ENCODE results near the gene RGS12.

DNA sequence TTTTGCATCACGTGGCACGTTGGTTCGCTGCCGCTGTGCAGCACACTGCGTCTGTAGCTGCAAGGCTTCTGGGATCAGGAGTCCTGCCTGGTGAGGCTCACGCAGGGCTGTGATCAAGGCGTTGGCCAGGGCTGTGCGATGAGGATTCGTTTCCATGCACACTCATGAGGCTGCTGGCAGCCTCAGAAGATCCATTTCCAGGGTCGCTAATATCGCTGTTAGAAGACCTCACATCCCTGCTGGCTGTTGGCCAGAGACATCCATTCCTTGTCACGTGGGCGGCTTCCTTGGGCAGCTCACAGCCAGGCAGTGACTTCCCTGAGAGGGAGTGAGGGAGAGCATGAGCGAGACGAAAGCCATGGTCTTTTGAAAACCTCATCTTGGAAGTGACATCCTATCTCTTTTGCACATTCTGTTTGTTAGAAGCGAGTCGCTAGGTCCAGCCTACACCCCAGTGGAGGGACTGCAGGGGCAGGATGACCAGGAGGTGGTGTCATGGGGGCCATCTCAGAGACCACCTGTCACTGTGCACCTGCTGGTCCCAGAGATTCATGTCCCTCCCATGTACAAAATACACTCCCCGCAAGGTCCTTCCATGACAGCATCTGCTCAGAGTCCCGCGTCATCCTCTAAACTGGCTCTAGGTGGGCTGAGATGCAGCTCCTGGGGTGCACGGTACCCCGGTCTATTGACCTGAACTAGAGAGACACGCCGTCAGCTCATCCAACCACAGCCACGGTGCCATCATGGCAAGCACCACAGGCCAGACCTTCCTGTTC, 12.2 kb downstream of the RGS12 start:
- no peak for TF ChIP-seq POLR2A (IDR thresholded peaks at IDR 0.05; ENCODE audit: control extremely low read depth in 1 of 2, low read depth in 2 of 2, low read length in 2 of 2)
- TF ChIP-seq FOSL1 (IDR thresholded peaks at IDR 0.05; ENCODE audit: insufficient read depth, low read depth, low read length) = no peak
- TF ChIP-seq JUN (IDR thresholded peaks at IDR 0.05; ENCODE audit: low read depth, low read length) = no peak
- no peak for TF ChIP-seq RFX5 (IDR thresholded peaks at IDR 0.05; ENCODE audit: borderline replicate concordance, low read depth, low read length)
- TF ChIP-seq TAF1 (IDR thresholded peaks at IDR 0.05; ENCODE audit: low read depth, low read length) = no peak
- TF ChIP-seq, protein P1, sequence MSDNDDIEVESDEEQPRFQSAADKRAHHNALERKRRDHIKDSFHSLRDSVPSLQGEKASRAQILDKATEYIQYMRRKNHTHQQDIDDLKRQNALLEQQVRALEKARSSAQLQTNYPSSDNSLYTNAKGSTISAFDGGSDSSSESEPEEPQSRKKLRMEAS (IDR thresholded peaks at IDR 0.05) = no peak
- TF ChIP-seq, protein P2, sequence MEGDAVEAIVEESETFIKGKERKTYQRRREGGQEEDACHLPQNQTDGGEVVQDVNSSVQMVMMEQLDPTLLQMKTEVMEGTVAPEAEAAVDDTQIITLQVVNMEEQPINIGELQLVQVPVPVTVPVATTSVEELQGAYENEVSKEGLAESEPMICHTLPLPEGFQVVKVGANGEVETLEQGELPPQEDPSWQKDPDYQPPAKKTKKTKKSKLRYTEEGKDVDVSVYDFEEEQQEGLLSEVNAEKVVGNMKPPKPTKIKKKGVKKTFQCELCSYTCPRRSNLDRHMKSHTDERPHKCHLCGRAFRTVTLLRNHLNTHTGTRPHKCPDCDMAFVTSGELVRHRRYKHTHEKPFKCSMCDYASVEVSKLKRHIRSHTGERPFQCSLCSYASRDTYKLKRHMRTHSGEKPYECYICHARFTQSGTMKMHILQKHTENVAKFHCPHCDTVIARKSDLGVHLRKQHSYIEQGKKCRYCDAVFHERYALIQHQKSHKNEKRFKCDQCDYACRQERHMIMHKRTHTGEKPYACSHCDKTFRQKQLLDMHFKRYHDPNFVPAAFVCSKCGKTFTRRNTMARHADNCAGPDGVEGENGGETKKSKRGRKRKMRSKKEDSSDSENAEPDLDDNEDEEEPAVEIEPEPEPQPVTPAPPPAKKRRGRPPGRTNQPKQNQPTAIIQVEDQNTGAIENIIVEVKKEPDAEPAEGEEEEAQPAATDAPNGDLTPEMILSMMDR (IDR thresholded peaks at IDR 0.05; ENCODE audit: control extremely low read depth in 1 of 3, insufficient read depth in 1 of 3, low read depth in 1 of 3, low read length in 3 of 3) = no peak
- TF ChIP-seq, protein P3, sequence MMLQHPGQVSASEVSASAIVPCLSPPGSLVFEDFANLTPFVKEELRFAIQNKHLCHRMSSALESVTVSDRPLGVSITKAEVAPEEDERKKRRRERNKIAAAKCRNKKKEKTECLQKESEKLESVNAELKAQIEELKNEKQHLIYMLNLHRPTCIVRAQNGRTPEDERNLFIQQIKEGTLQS (IDR thresholded peaks at IDR 0.05; ENCODE audit: insufficient read depth, low read depth, low read length) = no peak
- TF ChIP-seq JUND (IDR thresholded peaks at IDR 0.05; ENCODE audit: low read length) = no peak
- no peak for TF ChIP-seq RNF2 (IDR thresholded peaks at IDR 0.05; ENCODE audit: borderline replicate concordance, low read depth, low read length, missing control alignments, poor library complexity, severe bottlenecking)
- TF ChIP-seq HDAC6 (IDR thresholded peaks at IDR 0.05; ENCODE audit: low read depth, low read length) = no peak
- no peak for TF ChIP-seq YY1 (IDR thresholded peaks at IDR 0.05; ENCODE audit: low read depth, low read length)
- no peak for TF ChIP-seq TEAD4 (IDR thresholded peaks at IDR 0.05; ENCODE audit: low read depth, low read length)
- TF ChIP-seq EGR1 (IDR thresholded peaks at IDR 0.05; ENCODE audit: borderline replicate concordance, low read depth, low read length) = no peak

Measured in H1 (cell line).